ENCODE measurements around the gene MIER1. TPM values are rescaled to one million over a fixed set of nuclear protein-coding genes. Genes with fewer than 3 reads are reported as not detected.
"Not testable (repeated sequence)": the region's sequence is repeated elsewhere in the genome, so short reads cannot be mapped to it uniquely, and the experiment has no call there.

The MIER1 gene
- total RNA-seq: 10 to 100 TPM; 17.6 to 34.0 (median 24.4) TPM

- WGBS, 2 donors: 0% methylated on average over 3 to 16 of the region's 64 CpGs
- H3K4me3 ChIP-seq: peak within 1 kb of the TSS; percentile 71 to 95 (median 86)
- TF ChIP-seq POLR2A (IDR thresholded peaks at IDR 0.05) (peak in 2 of 4 donors; percentile 20 to 78), CTCF (IDR thresholded peaks at IDR 0.05) (peak in 5 of 6 experiments; percentile 31 to 46 (median 35))
Observed at GRCh38 chr1:66924756-66925557, at the start of gene MIER1, which contains the start of gene DNAI4. Gene MIER1, plus strand, starts transcription at chr1:66924990. Its CDS starts 39 bp downstream, at chr1:66925029. Gene DNAI4, minus strand, starts transcription at chr1:66924856. Its CDS starts 25 bp downstream, at chr1:66924831.

GRCh38 chr1:66876664-66877063, 48.1 kb upstream of the MIER1 start:
- H3K36me3 ChIP-seq: no peaks in the 10 kb centered on the region
- no peaks in the 10 kb centered on the region for H3K4me1 ChIP-seq
- intact Hi-C loops (cut with DNase I): no loop called here
- H3K9me3 ChIP-seq: peaks cover 0 to 8% (median 0%) of the 10 kb centered on the region in 3 donors
- no peak for TF ChIP-seq CTCF (IDR thresholded peaks at IDR 0.05)
- no peak for TF ChIP-seq POLR2A (IDR thresholded peaks at IDR 0.05)
- H3K4me3 ChIP-seq: no peak overlapping the region
- no peak for DNase-seq
- WGBS, 2 donors: 67 to 86% methylated on average over 1 of the region's 1 CpG
- H3K27ac ChIP-seq: no peak overlapping the region
- H3K27me3 ChIP-seq: no peaks in the 10 kb centered on the region

More at GRCh38 chr1:66924756-66925557, at the start of gene MIER1, which contains the start of gene DNAI4:
- DNase-seq: peak; percentile 80
- no peaks in the 10 kb centered on the region for H3K36me3 ChIP-seq
- H3K4me1 ChIP-seq: peaks cover 13 to 59% (median 23%) of the 10 kb centered on the region in 3 donors
- H3K27ac ChIP-seq: peak within 1 kb of the TSS; percentile 81 to 96 (median 92)
- H3K27me3 ChIP-seq: no peaks in the 10 kb centered on the region
- intact Hi-C loops (cut with DNase I): no loop called here
- H3K9me3 ChIP-seq: no peaks in the 10 kb centered on the region

- Histone ChIP-seq H3K4me1 (no peaks in the 10 kb centered on the region), H3K27me3 (no peaks in the 10 kb centered on the region), H3K9me3 (no peaks in the 10 kb centered on the region), H3K36me3 (no peaks in the 10 kb centered on the region), H3K4me3 (no peak overlapping the region), H3K27ac (no peak overlapping the region)
- 92 to 95% methylated on average over 1 of the region's 1 CpG for WGBS, 2 donors
- DNase-seq: no peak
- TF ChIP-seq POLR2A (IDR thresholded peaks at IDR 0.05): no peak
- no peak for TF ChIP-seq CTCF (IDR thresholded peaks at IDR 0.05)
- intact Hi-C loops (cut with DNase I): no loop called here
Observed at GRCh38 chr1:66889030-66889429, 35.8 kb upstream of the MIER1 start.

GRCh38 chr1:66890621-66891020, 34.2 kb upstream of the MIER1 start:
- H3K4me1 ChIP-seq: no peaks in the 10 kb centered on the region
- 89 to 93% methylated on average over 1 of the region's 1 CpG for WGBS, 2 donors
- no peak for DNase-seq
- no peak overlapping the region for H3K4me3 ChIP-seq
- no peaks in the 10 kb centered on the region for H3K27me3 ChIP-seq
- no peaks in the 10 kb centered on the region for H3K36me3 ChIP-seq
- H3K9me3 ChIP-seq: no peaks in the 10 kb centered on the region
- TF ChIP-seq POLR2A (IDR thresholded peaks at IDR 0.05) (no peak), CTCF (IDR thresholded peaks at IDR 0.05) (no peak)
- H3K27ac ChIP-seq: no peak overlapping the region
- intact Hi-C loops (cut with DNase I): no loop called here

- Histone ChIP-seq H3K27ac (no peak overlapping the region), H3K4me1 (no peaks in the 10 kb centered on the region)
Observed at GRCh38 chr1:66893712-66894111, 31.1 kb upstream of the MIER1 start.

GRCh38 chr1:66915203-66915602, 9.6 kb upstream of the MIER1 start:
- H3K9me3 ChIP-seq; H3K27ac ChIP-seq; H3K27me3 ChIP-seq; H3K4me3 ChIP-seq; H3K36me3 ChIP-seq; intact Hi-C loops (cut with DNase I); H3K4me1 ChIP-seq; DNase-seq: not testable (repeated sequence)
- WGBS, 2 donors: 88 to 92% methylated on average over 1 of the region's 1 CpG

More at GRCh38 chr1:66893712-66894111, 31.1 kb upstream of the MIER1 start:
- DNase-seq: no peak
- TF ChIP-seq POLR2A (IDR thresholded peaks at IDR 0.05) (no peak), CTCF (IDR thresholded peaks at IDR 0.05) (no peak)
- WGBS, 2 donors: 82 to 88% methylated on average over 3 of the region's 3 CpGs
- Histone ChIP-seq H3K27me3 (no peaks in the 10 kb centered on the region), H3K36me3 (no peaks in the 10 kb centered on the region), H3K9me3 (no peaks in the 10 kb centered on the region), H3K4me3 (no peak overlapping the region)
- intact Hi-C loops (cut with DNase I): no loop called here

Data from esophagus squamous epithelium (tissue), 5 donors.